MCF 10A (cell line): ENCODE measurements around the gene IFFO2. TPM values are rescaled to one million over a fixed set of nuclear protein-coding genes. Genes with fewer than 3 reads are reported as not detected.

Experiments used
- BruUV-seq: library from RNA; stranded (reverse); fragments of 400-500 nt; replicated peaks from 2 replicates; lab custom pipeline; 2021; lab: Mats Ljungman, UMichigan
- CTCF ChIA-PET: fragments of 300-600 bp; sonication (Branson Sonifier 250); formaldehyde crosslinking; extraction: SDS; loops from one replicate; lab custom pipeline; 2021; ENCODE audit warnings: antibody characterized with exemption, inconsistent platforms; lab: Yijun Ruan, JAX
- POLR2A ChIA-PET: fragments of 300-600, 350-650 bp; sonication (Branson Sonifier 250); formaldehyde crosslinking; extraction: SDS; loops from one replicate; lab custom pipeline; 2020; ENCODE audit warnings: antibody characterized with exemption, inconsistent platforms; lab: Yijun Ruan, JAX
- DNase-seq: peaks from one replicate; pipeline ENCODE4 v3.0.0-alpha.2; 2018; ENCODE audit not compliant: unreplicated experiment
- H3K27ac Mint-ChIP-seq: one replicate; pipeline ENCODE4 v1.8.0; 2022; ENCODE audit warnings: mild to moderate bottlenecking, low read depth, mixed read lengths; ENCODE audit not compliant: unreplicated experiment
- H3K27me3 Mint-ChIP-seq: one replicate; pipeline ENCODE4 v1.8.0; 2022; ENCODE audit warnings: mixed read lengths; ENCODE audit not compliant: insufficient read depth, unreplicated experiment
- H3K36me3 Mint-ChIP-seq: one replicate; pipeline ENCODE4 v1.8.0; 2022; ENCODE audit warnings: mild to moderate bottlenecking, moderate library complexity, mixed read lengths; ENCODE audit not compliant: insufficient read depth, unreplicated experiment
- H3K4me1 Mint-ChIP-seq: one replicate; pipeline ENCODE4 v1.8.0; 2022; ENCODE audit warnings: mixed read lengths; ENCODE audit not compliant: insufficient read depth, unreplicated experiment
- H3K4me3 Mint-ChIP-seq: one replicate; pipeline ENCODE4 v1.8.0; 2022; ENCODE audit warnings: mild to moderate bottlenecking, moderate library complexity, mixed read lengths; ENCODE audit not compliant: unreplicated experiment
- H3K9me3 Mint-ChIP-seq: one replicate; pipeline ENCODE4 v1.8.0; 2022; ENCODE audit warnings: mixed read lengths; ENCODE audit not compliant: unreplicated experiment
- intact Hi-C: fragments of 100-400 bp; cut with micrococcal nuclease; formaldehyde crosslinking; loops from 2 replicates; pipeline ENCODE4 v1.14.1; 2022
- total RNA-seq: library from RNA; stranded (reverse); gene quantifications from 2 replicates; pipeline ENCODE4 v1.2.3, GENCODE V29; 2022
- TF ChIP-seq, protein P1 (sequence below): fragments of 200-600 bp; IDR thresholded peaks from one replicate; pipeline ENCODE4 v1.8.0; 2022; ENCODE audit warnings: antibody characterized with exemption, mild to moderate bottlenecking; ENCODE audit not compliant: unreplicated experiment

IFFO2 gene
- total RNA-seq, 1 experiment from 2014 or later = 21.0 TPM

GRCh38 chr1:18954270-18955071 lies 2.0 kb downstream of the IFFO2 start:
- Mint-ChIP-seq H3K27me3 (no peaks in the 10 kb centered on the region), H3K9me3 (no peaks in the 10 kb centered on the region), H3K4me3 (peak overlapping the region; percentile 74), H3K4me1 (peaks cover 29% of the 10 kb centered on the region), H3K36me3 (peaks cover 8% of the 10 kb centered on the region), H3K27ac (peak overlapping the region; percentile 83)
- intact Hi-C loops = loop anchor here (2.0 to 5.0 kb wide), 2 partner anchors 120 to 143 kb away; no protein-coding TSS in a partner anchor
- no peak for DNase-seq
- ChIA-PET POLR2A (interaction anchor here (0.8 to 6.6 kb wide), 18 partner anchors 8 to 141 kb away, joined by 3 to 74 read pairs (median 6); partner anchors contain the start of gene ALDH4A1), CTCF (interaction anchor here (0.8 to 1.1 kb wide), 4 partner anchors 40 to 142 kb away, joined by 3 to 7 read pairs (median 4); no protein-coding TSS in a partner anchor)
- BruUV-seq = TSS peak; percentile 90
- TF ChIP-seq, protein P1, sequence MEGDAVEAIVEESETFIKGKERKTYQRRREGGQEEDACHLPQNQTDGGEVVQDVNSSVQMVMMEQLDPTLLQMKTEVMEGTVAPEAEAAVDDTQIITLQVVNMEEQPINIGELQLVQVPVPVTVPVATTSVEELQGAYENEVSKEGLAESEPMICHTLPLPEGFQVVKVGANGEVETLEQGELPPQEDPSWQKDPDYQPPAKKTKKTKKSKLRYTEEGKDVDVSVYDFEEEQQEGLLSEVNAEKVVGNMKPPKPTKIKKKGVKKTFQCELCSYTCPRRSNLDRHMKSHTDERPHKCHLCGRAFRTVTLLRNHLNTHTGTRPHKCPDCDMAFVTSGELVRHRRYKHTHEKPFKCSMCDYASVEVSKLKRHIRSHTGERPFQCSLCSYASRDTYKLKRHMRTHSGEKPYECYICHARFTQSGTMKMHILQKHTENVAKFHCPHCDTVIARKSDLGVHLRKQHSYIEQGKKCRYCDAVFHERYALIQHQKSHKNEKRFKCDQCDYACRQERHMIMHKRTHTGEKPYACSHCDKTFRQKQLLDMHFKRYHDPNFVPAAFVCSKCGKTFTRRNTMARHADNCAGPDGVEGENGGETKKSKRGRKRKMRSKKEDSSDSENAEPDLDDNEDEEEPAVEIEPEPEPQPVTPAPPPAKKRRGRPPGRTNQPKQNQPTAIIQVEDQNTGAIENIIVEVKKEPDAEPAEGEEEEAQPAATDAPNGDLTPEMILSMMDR = no peak

- peak; percentile 81 for DNase-seq
- H3K4me3 Mint-ChIP-seq = peak overlapping the region; percentile 74
- H3K9me3 Mint-ChIP-seq = no peaks in the 10 kb centered on the region
- H3K4me1 Mint-ChIP-seq = peaks cover 36% of the 10 kb centered on the region
- TF ChIP-seq, protein P1 = no peak
- H3K27ac Mint-ChIP-seq = peak overlapping the region; percentile 83
- H3K27me3 Mint-ChIP-seq = no peaks in the 10 kb centered on the region
- H3K36me3 Mint-ChIP-seq = peaks cover 11% of the 10 kb centered on the region
- no TSS peak for BruUV-seq
- intact Hi-C loops = loop anchor here (1.0 to 5.0 kb wide), 3 partner anchors 27 to 144 kb away; no protein-coding TSS in a partner anchor
- ChIA-PET CTCF (interaction anchor here (0.8 to 1.1 kb wide), 4 partner anchors 40 to 142 kb away, joined by 3 to 7 read pairs (median 4); no protein-coding TSS in a partner anchor), POLR2A (interaction anchor here (1.0 to 6.6 kb wide), 15 partner anchors 8 to 142 kb away, joined by 3 to 74 read pairs (median 8); partner anchors contain the start of gene ALDH4A1)
Measured at GRCh38 chr1:18953731-18954231, 2.7 kb downstream of the IFFO2 start.

DNA sequence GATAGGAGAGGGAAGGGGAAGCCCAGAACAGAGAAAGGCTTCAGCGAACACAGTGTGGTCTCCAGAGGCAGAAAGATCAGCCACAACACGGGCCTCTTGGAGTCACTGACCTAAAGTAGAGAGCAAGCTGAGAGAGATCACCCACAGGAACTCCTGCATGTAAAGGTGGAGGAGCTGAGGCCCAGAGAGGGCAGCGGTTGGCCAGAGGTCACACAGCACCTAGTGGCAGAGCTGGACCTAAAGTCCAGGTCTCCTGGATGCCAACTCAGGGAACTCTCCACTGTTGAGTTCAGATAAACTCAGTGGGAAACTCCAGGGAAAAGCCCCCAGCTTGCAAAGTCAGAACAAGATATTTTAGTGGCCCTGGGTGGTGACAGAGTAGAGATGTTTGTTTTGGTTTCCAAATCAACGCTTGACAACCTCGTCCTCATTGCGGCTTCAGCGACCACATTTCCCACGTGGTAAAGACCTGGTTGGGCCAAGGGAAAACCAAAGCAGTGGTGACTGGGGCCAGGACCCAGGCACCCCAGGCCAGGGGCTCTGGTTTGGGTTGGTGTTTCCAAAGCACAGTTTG lies 4.6 kb downstream of the IFFO2 start:
- DNase-seq = no peak
- Mint-ChIP-seq H3K4me3 (no peak overlapping the region), H3K36me3 (peaks cover 18% of the 10 kb centered on the region), H3K4me1 (peaks cover 54% of the 10 kb centered on the region), H3K27me3 (no peaks in the 10 kb centered on the region), H3K27ac (no peak overlapping the region), H3K9me3 (no peaks in the 10 kb centered on the region)
- ChIA-PET CTCF (interaction anchor here (0.6 to 1.8 kb wide), 4 partner anchors 10 to 292 kb away, joined by 3 to 7 read pairs (median 4); no protein-coding TSS in a partner anchor), POLR2A (interaction anchor here (1.1 to 6.6 kb wide), 3 partner anchors 39 to 123 kb away, joined by 4 to 74 read pairs (median 30); partner anchors contain the start of gene ALDH4A1)
- TF ChIP-seq, protein P1 = no peak
- intact Hi-C loops = loop anchor here (5.0 kb wide), 1 partner anchor 145 kb away; no protein-coding TSS in a partner anchor
- no TSS peak for BruUV-seq
